Stimulated activated CD4-positive, alpha-beta T cell treated with anti-CD3 and anti-CD28 coated beads, Interleukin-4, amount 100 ng/mL, for 4 hours (primary cell): ENCODE results near the gene LRRC63.
"Not testable (repeated sequence)": the region's sequence is repeated elsewhere in the genome, so short reads cannot be mapped to it uniquely, and the experiment has no call there.

Experiments used
- DNase-seq, 2 experiments: peaks; one replicate each; pipeline ENCODE4 v3.0.0-alpha.2; 2020

LRRC63 gene, protein sequence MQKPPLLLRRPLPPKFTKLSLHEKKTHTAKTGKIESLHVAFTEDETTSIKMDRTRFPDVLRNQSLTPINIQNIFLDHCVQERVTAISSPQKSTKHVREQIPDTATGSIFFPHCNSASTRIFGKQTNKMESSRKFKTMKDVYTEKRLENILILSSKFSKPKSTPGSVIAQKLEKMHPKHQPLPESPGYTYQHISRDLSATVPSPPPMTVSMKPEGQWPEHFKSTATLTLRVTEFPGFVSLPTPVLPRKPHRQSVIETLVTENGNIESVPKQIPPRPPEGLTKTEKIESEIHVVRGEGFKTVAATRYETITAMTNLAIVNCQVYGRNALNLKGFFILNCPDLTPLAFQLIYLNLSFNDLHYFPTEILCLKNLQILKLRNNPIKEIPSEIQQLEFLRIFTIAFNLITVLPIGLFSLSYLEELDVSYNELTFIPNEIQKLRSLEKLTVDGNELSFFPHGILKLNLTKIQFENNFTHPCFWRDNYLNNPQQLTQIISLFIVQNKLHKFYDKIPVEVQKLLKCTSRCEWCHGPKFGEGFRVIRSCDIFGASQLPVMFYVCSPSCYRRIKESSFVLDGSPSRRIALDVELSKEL

DNA sequence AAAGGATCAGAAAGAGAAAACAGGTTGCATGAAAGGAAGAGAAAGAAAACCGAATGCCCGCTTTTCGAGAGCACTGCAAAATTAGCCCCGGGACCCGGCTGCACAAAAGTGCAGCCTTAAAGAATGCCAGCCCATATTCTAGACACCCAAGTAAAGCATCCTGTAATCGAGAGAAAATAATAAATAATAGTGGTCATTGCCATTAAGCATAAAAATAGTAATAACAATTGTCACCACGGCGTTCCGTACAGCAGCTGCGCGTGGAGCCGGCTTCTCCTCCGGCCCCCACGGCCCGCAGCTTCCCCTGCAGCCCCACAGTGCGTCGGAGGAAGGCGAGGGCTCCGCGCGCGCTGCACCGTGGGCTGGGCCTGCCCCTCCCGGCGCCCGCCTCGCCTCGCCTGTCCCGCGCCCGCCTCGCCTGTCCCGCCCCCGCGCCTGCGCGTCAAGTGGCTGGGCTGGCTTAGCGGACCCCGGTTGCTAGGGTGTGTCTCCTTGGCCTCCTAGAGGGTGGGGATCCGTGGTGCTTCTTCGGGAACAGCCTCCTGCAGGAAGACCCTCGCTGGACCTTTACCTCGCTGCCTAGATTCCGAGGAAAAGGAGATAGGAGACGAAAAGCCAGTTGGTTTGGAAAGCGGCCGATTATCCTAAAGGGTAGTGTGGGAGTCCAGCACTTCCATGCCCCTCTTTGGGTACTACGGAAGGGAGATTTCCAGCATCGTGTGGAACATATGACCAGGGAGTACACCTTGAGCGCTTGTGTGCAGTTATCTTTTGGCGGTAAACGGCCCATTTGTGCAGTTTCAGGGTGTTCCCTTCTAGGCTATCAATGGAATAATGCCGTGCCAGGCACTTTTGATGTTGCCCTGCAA is at the start of gene LRRC63:
Gene LRRC63, plus strand, starts transcription at position 446 of the 869 bp plus-strand sequence. CDS start 1,107 bp downstream, outside the sequence.
- peak; percentile 80 to 82 for DNase-seq

DNA sequence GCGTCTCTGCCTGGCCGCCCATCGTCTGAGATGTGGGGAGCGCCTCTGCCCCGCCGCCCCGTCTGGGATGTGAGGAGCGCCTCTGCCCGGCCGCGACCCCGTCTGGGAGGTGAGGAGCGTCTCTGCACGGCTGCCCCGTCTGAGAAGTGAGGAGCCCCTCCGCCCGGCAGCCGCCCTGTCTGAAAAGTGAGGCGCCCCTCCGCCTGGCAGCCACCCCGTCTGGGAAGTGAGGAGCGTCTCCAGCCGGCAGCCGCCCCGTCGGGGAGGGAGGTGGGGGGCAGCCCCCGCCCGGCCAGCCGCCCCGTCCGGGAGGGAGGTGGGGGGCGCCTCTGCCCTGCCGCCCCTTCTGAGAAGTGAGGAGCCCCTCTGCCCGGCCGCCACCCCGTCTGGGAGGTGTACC is 49.0 kb upstream of the LRRC63 start:
- not testable (repeated sequence) for DNase-seq

DNA sequence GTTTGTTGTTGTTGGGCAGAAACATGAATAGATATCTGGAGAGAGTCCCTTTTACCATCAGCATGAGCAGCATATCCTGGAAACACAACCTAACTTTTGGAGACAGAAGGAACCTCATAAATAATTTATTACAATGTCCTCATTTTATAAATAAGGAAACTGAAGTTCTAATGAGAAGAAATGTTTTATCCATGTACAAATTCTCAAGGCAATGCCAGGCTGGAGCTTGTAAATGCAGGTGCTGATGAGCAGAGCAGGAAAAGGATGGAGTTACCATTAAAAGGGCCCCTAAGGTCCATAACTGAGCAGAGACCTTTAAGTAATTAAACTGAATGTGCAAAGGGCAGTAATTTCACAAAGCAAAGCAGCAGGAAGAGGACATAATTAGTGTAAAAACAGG is 47.1 kb upstream of the LRRC63 start:
- DNase-seq, result no peak

DNA sequence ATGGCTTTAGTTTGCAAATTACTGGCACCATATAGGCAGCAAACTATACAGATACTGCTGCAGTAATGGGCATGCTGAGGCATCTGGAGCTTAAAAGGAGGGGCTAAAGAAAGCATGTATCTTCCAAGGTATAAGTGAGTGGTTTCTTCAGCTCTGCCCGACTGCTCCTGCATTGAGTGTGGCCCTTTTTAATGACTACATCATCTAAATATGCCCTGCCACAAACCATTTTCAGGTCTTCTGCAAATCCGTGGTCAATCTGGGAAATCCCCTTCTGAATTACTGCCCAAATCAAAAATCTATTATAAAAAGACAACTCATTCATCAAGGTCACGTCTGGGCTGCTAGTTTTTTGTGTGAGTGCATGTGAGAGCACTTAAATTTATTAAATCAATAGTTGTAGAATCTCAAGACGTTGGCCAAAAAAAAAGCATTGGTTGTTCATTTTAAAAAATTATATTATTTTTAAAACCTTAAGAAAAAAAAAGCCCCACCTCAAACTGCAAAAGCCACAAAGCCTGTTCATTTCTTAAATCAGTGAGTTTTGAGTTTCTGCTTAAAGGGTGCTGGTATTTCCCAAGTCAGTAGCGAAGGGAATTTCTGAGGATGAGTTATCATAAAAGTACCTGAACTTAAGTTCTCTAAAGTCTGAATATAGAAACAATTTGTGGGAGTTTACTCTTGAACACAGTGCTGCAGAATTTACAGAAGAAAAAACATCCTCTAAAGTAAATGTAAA is 46.1 kb upstream of the LRRC63 start:
- no peak for DNase-seq

DNA sequence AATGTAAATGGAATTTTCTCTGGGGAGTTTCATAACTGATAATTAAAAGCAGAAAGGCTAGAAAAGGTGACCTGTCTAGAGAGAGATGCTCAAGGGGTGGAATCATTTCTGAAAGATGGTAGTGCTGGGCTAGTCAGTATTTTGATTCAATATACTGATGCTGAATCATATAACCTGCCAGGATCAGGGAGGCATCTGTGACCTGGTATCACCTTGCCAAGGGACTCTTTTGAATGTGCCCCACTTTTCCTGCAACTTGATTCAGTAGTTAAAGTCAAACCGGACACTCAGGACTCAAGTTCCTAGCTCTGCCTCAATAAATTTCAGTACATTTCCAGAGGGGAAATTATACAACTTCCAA is 45.5 kb upstream of the LRRC63 start:
- DNase-seq, result no peak

DNA sequence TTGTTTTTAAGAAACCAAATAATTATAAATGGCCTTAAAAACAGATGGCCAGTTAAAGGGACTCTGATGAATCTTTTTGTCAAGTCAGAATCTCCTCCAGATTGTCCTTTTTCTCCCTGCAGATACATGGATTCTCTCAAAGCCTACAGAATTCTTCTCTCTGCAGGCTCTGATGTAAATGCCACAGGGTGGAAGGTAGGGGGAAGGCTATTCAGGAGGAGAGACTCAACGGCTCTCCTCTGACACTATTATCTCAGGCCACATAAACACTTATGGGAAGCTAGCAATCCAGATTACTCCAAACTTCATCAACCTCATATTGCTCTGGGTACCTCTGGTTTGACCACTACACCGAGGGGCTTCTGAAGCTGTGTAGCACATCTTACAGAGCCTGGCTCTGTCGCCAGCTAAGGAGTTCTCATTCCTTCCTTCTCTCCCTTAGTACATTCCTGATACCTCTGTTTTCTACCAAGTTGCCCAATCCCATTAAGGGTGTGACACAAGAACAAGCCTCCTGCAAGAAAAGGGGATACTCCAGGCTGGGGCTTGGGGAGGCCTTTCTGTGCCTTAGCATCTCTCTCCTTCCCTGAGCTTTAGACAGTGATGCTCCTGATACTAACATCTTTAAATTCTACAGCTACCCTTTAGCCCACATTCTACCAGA is 44.6 kb upstream of the LRRC63 start:
- no peak for DNase-seq

DNA sequence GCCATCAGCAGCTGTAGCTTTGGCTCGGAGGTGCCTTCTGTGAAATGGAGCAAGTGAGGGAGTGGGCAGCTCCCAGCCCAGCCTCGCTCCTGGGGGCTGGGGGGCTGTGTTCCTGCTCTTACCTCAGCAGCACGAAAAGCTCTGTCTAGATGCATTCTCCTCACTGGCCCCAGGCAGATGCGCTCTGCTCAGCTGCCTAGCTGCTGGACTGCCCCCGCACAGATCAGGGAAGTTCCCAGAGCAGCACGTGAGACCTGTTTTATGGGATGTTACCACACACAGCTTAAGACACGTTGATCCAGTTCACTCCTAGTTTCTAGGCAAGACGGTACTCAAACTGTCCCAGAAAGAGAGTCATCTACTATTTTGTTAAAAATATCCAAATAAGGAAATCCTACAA is 43.4 kb upstream of the LRRC63 start:
- DNase-seq, result peak; percentile 49 to 62

DNA sequence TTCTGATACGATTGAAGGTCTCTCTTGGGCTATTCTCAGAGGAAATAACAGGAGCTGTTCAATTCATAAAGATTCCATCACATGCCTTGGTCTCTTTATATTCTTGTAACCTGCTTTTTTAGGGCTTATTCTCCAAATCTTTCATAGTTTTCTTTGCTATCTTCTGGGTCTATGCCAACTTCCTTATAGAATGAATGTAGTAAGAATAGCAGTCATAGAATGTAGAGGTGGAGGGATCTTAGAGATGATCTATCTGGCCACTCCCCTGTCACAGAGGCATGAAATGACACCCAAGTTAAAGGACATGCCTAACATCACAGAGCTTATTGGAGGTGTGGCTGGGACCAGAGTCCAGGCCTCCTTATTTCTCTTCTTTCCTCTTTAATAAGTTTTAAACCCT is 42.9 kb upstream of the LRRC63 start:
- DNase-seq, result no peak

DNA sequence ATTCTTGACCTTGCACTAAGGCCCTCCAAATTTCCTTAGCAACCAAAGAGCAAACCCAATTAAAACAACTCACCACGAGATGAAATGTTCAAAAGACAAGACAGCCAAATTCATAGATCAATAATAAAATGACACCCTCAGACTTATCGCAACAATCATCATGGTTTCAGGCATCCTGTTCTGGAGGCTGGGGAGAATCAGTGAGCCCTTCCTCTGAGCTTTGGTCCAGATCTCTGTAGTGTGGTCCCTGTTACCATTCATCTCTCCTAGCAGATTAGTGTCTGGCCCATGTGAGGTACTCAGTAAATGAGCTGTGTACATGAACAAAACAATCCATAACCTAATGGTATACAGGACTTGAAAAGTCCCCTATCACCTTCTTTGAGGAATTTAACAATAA is 42.0 kb upstream of the LRRC63 start:
- no peak for DNase-seq

DNA sequence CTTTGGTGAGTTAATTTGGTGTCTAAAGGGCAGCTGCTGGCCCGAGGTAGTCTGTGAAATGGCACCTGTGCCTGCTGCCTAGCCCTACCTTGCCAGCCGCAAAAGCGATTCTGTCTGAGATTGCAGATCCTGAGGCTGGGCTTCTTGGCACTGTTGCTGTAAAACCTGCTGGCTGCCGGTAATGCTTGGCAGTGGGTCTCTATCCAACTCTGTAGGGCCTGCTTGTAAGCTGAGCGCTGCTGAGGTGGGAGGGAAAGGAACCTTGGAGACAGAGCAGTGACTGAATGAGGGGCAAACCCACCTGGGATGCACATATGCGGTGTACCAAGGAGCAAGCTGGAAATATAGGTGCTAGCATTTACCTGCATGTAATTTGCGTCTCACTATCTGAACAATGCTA is 41.5 kb upstream of the LRRC63 start:
- DNase-seq, result no peak

DNA sequence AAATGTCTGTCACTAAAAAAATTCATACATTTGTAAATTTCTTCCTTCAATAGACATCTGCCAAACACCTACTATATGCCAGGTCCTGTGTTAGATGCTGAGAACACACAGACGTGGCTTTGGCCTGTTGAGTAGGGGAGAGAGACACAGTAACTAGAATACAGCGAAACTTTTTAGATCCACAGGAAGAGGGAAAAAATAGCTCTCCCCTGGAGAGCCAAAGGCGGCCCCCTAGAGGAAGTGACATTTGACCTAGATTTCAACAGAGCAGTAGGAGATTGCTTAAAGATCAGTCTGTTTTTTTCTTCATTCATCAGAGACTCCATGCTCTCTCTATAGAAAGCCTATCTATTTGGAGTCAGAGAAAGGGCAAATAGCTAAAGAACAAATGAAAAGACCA is 41.0 kb upstream of the LRRC63 start:
- DNase-seq, result no peak

DNA sequence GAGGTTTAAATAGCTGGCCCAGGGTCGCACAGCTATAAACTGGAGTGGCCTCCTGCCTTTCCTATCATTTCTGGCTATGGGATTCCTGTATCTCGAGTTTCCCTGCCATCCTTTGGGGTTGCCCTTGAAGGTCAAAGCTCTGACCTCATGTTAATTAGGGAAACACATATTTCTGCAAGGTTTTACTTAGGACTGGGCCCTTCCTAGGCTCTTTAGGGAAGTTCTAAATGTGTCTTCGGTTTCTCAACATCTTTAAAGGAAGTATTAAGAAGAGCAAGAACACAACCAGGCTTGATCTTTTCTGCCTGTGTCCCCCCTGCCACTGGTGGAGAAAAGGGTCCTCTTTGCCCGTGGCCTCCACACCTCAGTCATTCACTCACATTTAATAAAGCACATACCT is 40.5 kb upstream of the LRRC63 start:
- DNase-seq, result no peak

DNA sequence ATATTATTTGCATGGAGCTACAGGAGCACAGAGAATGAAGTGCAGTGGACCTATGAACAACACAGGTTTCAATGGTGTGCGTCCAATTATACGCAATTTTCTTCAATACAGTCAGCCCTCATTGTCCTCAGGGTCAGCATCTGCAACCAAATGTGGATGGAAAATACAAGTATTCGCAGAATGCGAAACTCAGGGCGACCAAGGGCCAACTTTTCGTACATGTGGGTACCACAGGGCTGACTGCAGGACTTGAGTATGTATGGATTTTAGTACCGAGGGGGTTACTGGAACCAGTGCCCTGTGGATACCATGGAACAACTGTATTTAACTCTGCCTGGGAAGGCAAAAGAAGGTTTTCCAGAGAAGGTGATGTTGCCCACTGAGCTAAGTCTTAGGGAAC is 40.0 kb upstream of the LRRC63 start:
- DNase-seq, result no peak

DNA sequence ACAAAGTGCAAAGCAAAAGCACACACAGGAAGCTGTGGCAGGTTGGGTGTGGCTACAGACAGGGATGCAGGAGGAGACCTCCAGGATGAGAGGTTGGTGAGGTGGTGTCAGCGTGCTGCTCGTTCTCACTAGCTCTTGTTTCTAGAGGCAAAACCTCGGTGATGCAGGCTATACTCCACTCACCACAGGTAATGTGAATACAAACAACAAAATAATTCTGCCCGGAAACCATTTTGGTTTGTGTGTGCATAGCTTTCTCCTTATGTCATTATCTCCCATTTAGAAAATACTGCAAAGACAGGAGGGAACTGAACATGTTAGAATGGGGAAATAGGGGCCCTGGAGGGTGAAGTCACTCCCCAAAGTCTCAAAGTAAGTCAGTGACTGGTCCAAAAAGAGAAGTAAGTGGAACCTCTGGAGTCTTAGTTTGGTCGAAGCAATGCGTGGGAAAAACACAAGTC is 39.2 kb upstream of the LRRC63 start:
- DNase-seq, result no peak

DNA sequence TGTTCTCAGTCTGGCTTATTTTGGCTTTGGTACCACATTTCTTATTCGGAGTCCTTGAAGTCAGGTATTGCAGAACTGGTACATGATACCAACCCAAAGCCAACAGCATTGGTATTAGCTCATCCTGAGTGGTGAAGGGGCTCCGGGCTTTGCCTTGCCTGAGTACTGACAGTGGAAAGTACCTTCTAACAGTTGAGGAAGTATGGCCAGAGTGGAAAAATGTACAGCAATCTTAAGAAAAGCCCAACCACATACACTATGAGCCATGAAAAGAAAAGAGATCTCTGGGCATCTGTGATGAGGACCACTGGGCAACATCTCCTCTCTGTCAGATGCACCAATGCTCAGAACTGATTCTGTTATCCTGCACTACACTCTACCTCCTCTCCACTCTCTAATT is 38.1 kb upstream of the LRRC63 start:
- DNase-seq, result peak in 1 of 2 experiments; percentile 40

DNA sequence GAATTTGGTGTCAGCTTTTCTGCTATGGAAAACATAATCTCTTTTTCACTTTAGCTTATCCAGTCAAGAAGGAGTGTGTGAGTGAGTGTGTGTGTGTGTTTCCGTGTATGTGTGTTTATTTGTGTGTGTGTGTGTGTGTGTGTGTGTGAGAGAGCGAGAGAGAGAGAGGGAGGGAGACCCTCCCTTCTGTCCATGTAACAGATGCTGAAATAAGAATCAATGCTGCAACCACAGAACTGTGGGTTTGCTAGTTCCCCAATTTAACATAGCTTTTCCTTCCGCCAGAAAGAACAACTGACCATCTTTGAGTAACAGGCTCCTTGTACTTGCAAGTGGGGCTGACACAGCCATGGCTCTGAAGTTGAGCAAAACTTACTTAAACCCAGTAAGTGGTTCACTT is 35.0 kb upstream of the LRRC63 start:
- no peak for DNase-seq

DNA sequence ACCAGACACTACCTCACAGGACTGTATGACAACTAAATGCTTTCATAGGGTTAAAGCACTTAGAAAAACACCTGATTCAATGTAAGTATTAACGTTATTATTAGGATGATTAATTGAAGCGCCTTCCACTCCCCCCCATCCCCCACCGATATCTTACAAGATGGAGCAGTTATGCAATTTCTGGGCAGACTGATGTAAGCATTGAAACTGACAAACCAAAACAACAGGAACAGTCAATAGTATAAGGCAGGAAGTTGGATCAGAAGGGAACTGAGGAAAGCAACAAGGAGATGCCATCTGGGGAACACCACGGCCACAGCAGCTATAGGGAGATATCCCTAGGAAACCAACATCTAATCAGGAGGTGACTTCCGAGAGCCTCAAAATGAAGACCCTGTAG is 33.6 kb upstream of the LRRC63 start:
- DNase-seq, result no peak

DNA sequence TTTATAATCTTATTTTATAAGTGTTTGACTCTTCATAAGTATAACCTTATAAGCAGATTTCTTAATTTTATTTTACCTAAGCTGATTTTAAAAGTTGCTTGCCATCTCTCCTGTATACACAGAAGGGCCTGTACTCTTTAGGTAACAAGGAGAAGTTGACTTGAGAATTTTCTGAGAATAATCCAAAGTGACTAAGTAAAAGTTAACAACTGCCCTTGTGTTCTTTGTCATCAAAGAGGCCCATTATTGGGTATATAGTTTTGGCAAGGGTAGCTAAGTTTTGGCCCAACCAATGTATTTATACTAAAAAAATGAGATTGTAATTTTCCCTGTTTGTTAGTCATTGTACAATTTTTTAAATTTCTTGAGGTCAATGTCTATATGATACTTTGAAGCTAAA is 32.9 kb upstream of the LRRC63 start:
- no peak for DNase-seq

DNA sequence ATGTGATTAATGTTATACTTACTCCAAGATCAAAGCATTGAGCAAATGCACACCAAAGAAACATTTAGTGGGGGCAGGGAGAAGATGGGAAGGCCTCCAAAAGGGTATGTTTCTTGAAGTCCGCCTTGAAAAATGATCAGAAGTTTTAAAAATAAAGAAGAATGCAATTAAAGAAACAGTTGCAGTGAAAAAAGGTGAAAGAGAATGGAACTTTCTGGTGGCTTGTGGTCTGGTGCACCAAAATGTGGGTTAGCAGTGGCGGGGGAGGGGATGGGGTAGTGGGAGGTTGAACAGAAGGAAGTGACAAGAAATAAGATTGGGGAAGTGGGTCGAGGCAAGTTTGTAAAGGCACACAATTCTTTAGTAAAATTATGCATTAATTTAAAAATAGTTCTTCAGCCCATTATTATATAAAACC is 32.2 kb upstream of the LRRC63 start:
- DNase-seq, result peak; percentile 63 to 80

DNA sequence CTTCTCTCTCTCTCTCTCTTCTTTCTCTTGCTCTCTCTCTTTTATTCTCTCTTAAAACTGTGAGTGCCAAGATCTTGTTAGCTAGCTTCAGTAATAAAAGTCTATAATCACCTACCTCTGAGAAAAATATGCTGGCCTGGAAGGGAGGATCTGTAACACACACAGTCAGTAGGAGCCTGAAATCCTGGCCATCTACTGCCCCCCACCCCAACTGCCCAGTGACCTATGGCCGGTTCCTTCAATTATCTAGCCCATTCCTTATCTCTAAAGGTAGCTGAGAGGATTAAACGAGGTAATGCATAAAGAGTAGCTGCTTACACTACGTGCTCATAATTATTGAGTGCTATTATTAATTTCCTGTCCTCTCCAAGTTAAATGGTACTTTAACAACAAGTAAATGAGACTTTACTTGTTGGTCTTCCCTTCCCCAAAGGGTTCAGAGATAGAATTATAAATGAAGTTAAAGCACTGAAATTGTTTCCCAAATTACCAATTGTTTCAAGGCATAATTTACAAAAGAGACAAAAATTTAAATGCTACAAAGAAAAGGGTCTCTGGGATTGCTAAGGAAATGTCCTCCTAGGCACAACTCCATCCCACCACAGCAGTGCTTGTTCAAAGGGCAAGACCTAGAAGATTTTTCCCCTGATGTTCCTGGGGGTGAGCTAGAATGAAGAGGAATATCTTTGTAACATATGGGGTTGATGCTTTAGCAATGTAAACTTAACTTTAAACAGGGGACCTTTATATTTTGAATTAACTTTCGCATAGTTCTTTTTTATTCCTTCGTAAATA is 31.6 kb upstream of the LRRC63 start:
- no peak for DNase-seq

DNA sequence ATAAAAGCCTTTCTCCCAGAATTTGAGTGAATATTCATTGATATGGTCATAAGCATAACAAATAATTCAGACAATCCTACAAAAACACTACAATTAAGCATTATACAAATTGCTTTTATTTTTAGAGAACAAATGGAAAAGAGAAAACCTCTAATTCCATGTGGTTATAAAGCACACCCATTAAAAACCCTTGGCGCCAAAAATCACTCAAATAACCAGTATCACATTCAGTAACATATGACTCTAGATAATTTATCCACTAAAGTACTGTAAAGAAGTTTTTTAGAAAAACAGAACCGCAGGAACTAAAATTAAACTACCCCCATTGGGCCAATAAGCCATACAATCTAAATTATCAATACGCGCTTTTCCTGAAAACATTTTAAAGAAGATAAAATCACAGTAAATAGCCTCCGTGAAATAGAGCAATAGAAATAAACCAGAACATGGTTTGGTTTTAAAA is 30.3 kb upstream of the LRRC63 start:
- no peak for DNase-seq
